Esophagus muscularis mucosa (tissue), 4 donors: Measurements from ENCODE around the gene CARTPT.

Experiments used
- CTCF ChIP-seq, 3 experiments: fragments of 200-600 bp in 2 of 3; fragments of 450-650 bp in 1 of 3; sonication (generic) in 2 of 3; IDR thresholded peaks; one replicate each; pipeline ENCODE4 v1.5.1; 2017 to 2019; ENCODE audit warnings: antibody characterized with exemption in 3 of 3, mild to moderate bottlenecking in 2 of 3, moderate library complexity in 1 of 3
- EP300 ChIP-seq: sonication (generic); formaldehyde crosslinking; IDR thresholded peaks from one replicate; pipeline ENCODE4 v1.6.1; 2017; ENCODE audit warnings: antibody characterized with exemption
- POLR2A ChIP-seq: fragments of 450-650 bp; IDR thresholded peaks from one replicate; pipeline ENCODE4 v1.6.1; 2017; ENCODE audit warnings: antibody characterized with exemption, moderate library complexity, mild to moderate bottlenecking, low read depth
- POLR2AphosphoS5 ChIP-seq, 2 donors: sonication (generic); formaldehyde crosslinking; IDR thresholded peaks; one replicate each; pipeline ENCODE4 v1.6.1; 2017; ENCODE audit warnings: antibody characterized with exemption in 2 of 2

GRCh38 chr5:71714911-71715310 is 4.2 kb upstream of the CARTPT start:
- TF ChIP-seq EP300, result no peak
- no peak for TF ChIP-seq CTCF (IDR thresholded peaks at IDR 0.05)
- TF ChIP-seq POLR2A, result no peak
- TF ChIP-seq POLR2AphosphoS5 (IDR thresholded peaks at IDR 0.05), result no peak
